ENCODE results near the gene DOHH.
A peak's percentile ranks its signal among the peaks of the same experiment; 100 is the strongest.

DOHH gene

GRCh38 chr19:3481241-3482090, 19.0 kb downstream of the DOHH start:
- H3K4me3 ChIP-seq, result no peak overlapping the region
- no peak overlapping the region for H3K27ac ChIP-seq
- H3K9me3 ChIP-seq (ENCODE audit: low read depth, low read length), result no peaks in the 10 kb centered on the region
- no peak overlapping the region for H3K9ac ChIP-seq (ENCODE audit: insufficient read length)
- TF ChIP-seq FOXP2 (optimal IDR thresholded peaks at IDR 0.05; ENCODE audit: control extremely low read depth, extremely low read length, insufficient read depth) (no peak), POLR2AphosphoS5 (IDR thresholded peaks at IDR 0.05; ENCODE audit: borderline replicate concordance, low read depth, low read length) (no peak), EZH2 (IDR thresholded peaks at IDR 0.05) (no peak)
- H3K36me3 ChIP-seq (ENCODE audit: insufficient read depth, low read length), result no peaks in the 10 kb centered on the region
- no peak for DNase-seq (ENCODE audit: low read depth, low spot score)

GRCh38 chr19:3480383-3481091, 19.9 kb downstream of the DOHH start, which contains the start of gene SMIM24:
Gene SMIM24, minus strand, starts transcription at chr19:3480525. Its CDS starts 62 bp downstream, at chr19:3480463.
- Histone ChIP-seq H3K9me3 (ENCODE audit: low read depth, low read length) (no peaks in the 10 kb centered on the region), H3K36me3 (ENCODE audit: insufficient read depth, low read length) (no peaks in the 10 kb centered on the region), H3K27ac (no peak within 1 kb of the TSS), H3K4me3 (peak within 1 kb of the TSS; percentile 22; the same call in 1 of the 2 replicates), H3K9ac (ENCODE audit: insufficient read length) (no peak within 1 kb of the TSS)
- TF ChIP-seq POLR2AphosphoS5 (IDR thresholded peaks at IDR 0.05; ENCODE audit: borderline replicate concordance, low read depth, low read length) (no peak), EZH2 (IDR thresholded peaks at IDR 0.05) (no peak), FOXP2 (optimal IDR thresholded peaks at IDR 0.05; ENCODE audit: control extremely low read depth, extremely low read length, insufficient read depth) (no peak)
- no peak for DNase-seq (ENCODE audit: low read depth, low spot score)

GRCh38 chr19:3479834-3480215, 20.6 kb downstream of the DOHH start:
- DNase-seq (ENCODE audit: low read depth, low spot score), result no peak
- no peak overlapping the region for H3K27ac ChIP-seq
- no peaks in the 10 kb centered on the region for H3K36me3 ChIP-seq (ENCODE audit: insufficient read depth, low read length)
- no peaks in the 10 kb centered on the region for H3K9me3 ChIP-seq (ENCODE audit: low read depth, low read length)
- H3K4me3 ChIP-seq, result 0 out of 2 replicates have a peak overlapping the region, but pooled peaks have one; percentile 22
- no peak overlapping the region for H3K9ac ChIP-seq (ENCODE audit: insufficient read length)
- TF ChIP-seq EZH2 (IDR thresholded peaks at IDR 0.05), result no peak

GRCh38 chr19:3479177-3479833, 21.2 kb downstream of the DOHH start:
- Histone ChIP-seq H3K9ac (ENCODE audit: insufficient read length) (no peak overlapping the region), H3K9me3 (ENCODE audit: low read depth, low read length) (no peaks in the 10 kb centered on the region), H3K4me3 (peak overlapping the region; percentile 66; the same call in 1 of the 2 replicates), H3K36me3 (ENCODE audit: insufficient read depth, low read length) (no peaks in the 10 kb centered on the region), H3K27ac (no peak overlapping the region)
- peak; percentile 48 for DNase-seq (ENCODE audit: low read depth, low spot score)
- TF ChIP-seq FOXP2 (optimal IDR thresholded peaks at IDR 0.05; ENCODE audit: control extremely low read depth, extremely low read length, insufficient read depth), result no peak
- no peak for TF ChIP-seq POLR2AphosphoS5 (IDR thresholded peaks at IDR 0.05; ENCODE audit: borderline replicate concordance, low read depth, low read length)
- no peak for TF ChIP-seq EZH2 (IDR thresholded peaks at IDR 0.05)

- TF ChIP-seq FOXP2 (optimal IDR thresholded peaks at IDR 0.05; ENCODE audit: control extremely low read depth, extremely low read length, insufficient read depth) (no peak), EZH2 (IDR thresholded peaks at IDR 0.05) (no peak), POLR2AphosphoS5 (IDR thresholded peaks at IDR 0.05; ENCODE audit: borderline replicate concordance, low read depth, low read length) (no peak)
- H3K9me3 ChIP-seq (ENCODE audit: low read depth, low read length), result no peaks in the 10 kb centered on the region
- no peaks in the 10 kb centered on the region for H3K36me3 ChIP-seq (ENCODE audit: insufficient read depth, low read length)
- no peak for DNase-seq (ENCODE audit: low read depth, low spot score)
- H3K9ac ChIP-seq (ENCODE audit: insufficient read length), result no peak overlapping the region
- H3K27ac ChIP-seq, result no peak overlapping the region
- H3K4me3 ChIP-seq, result peak overlapping the region; percentile 66
Measured at GRCh38 chr19:3478409-3479176, 21.9 kb downstream of the DOHH start.

- no peak for DNase-seq (ENCODE audit: low read depth, low spot score)
- H3K36me3 ChIP-seq (ENCODE audit: insufficient read depth, low read length), result no peaks in the 10 kb centered on the region
- no peak overlapping the region for H3K9ac ChIP-seq (ENCODE audit: insufficient read length)
- no peak for TF ChIP-seq FOXP2 (optimal IDR thresholded peaks at IDR 0.05; ENCODE audit: control extremely low read depth, extremely low read length, insufficient read depth)
- no peak for TF ChIP-seq POLR2AphosphoS5 (IDR thresholded peaks at IDR 0.05; ENCODE audit: borderline replicate concordance, low read depth, low read length)
- no peak for TF ChIP-seq EZH2 (IDR thresholded peaks at IDR 0.05)
- no peaks in the 10 kb centered on the region for H3K9me3 ChIP-seq (ENCODE audit: low read depth, low read length)
- no peak overlapping the region for H3K4me3 ChIP-seq
- H3K27ac ChIP-seq, result no peak overlapping the region
Measured at GRCh38 chr19:3477951-3478350, 22.5 kb downstream of the DOHH start.

- H3K9ac ChIP-seq (ENCODE audit: insufficient read length), result no peak overlapping the region
- no peak for DNase-seq (ENCODE audit: low read depth, low spot score)
- no peak for TF ChIP-seq POLR2AphosphoS5 (IDR thresholded peaks at IDR 0.05; ENCODE audit: borderline replicate concordance, low read depth, low read length)
- no peak for TF ChIP-seq EZH2 (IDR thresholded peaks at IDR 0.05)
- no peak for TF ChIP-seq FOXP2 (optimal IDR thresholded peaks at IDR 0.05; ENCODE audit: control extremely low read depth, extremely low read length, insufficient read depth)
- H3K36me3 ChIP-seq (ENCODE audit: insufficient read depth, low read length), result no peaks in the 10 kb centered on the region
- no peaks in the 10 kb centered on the region for H3K9me3 ChIP-seq (ENCODE audit: low read depth, low read length)
- no peak overlapping the region for H3K27ac ChIP-seq
- no peak overlapping the region for H3K4me3 ChIP-seq
Measured at GRCh38 chr19:3477506-3477905, 23.0 kb downstream of the DOHH start.
